Osteocyte (in vitro differentiated cells): ENCODE measurements around the gene PTPRN2. TPM values are rescaled to one million over a fixed set of nuclear protein-coding genes. Genes with fewer than 3 reads are reported as not detected.

ENCODE experiments used
- DNase-seq: peaks from one replicate; pipeline ENCODE4 v3.0.0; 2021; ENCODE audit warnings: mixed read lengths; ENCODE audit not compliant: unreplicated experiment; ENCODE audit errors: extremely low spot score
- H3K27ac Mint-ChIP-seq: one replicate; pipeline ENCODE4 v1.8.0; 2021; ENCODE audit warnings: mild to moderate bottlenecking, mixed read lengths; ENCODE audit not compliant: unreplicated experiment
- H3K27me3 Mint-ChIP-seq: one replicate; pipeline ENCODE4 v1.8.0; 2021; ENCODE audit warnings: mixed read lengths; ENCODE audit not compliant: unreplicated experiment
- H3K36me3 Mint-ChIP-seq: one replicate; pipeline ENCODE4 v1.8.0; 2021; ENCODE audit warnings: mixed read lengths; ENCODE audit not compliant: unreplicated experiment
- H3K4me1 Mint-ChIP-seq: one replicate; pipeline ENCODE4 v1.8.0; 2021; ENCODE audit warnings: mixed read lengths; ENCODE audit not compliant: unreplicated experiment
- H3K4me3 Mint-ChIP-seq: one replicate; pipeline ENCODE4 v1.8.0; 2021; ENCODE audit warnings: mild to moderate bottlenecking, moderate library complexity, mixed read lengths; ENCODE audit not compliant: unreplicated experiment
- H3K9me3 Mint-ChIP-seq: one replicate; pipeline ENCODE4 v1.8.0; 2021; ENCODE audit warnings: mixed read lengths; ENCODE audit not compliant: unreplicated experiment
- total RNA-seq: library from RNA; stranded (reverse); gene quantifications from 2 replicates; pipeline ENCODE4 v1.2.1, GENCODE V29; 2021
- TF ChIP-seq, protein P1 (sequence below): fragments of 200-600 bp; sonication (generic); IDR thresholded peaks from 2 replicates; pipeline ENCODE4 v1.5.0; 2021; ENCODE audit warnings: antibody characterized with exemption, mild to moderate bottlenecking, moderate library complexity

The PTPRN2 gene
- total RNA-seq, 1 donor from 2014 or later = 0.59 TPM

DNA sequence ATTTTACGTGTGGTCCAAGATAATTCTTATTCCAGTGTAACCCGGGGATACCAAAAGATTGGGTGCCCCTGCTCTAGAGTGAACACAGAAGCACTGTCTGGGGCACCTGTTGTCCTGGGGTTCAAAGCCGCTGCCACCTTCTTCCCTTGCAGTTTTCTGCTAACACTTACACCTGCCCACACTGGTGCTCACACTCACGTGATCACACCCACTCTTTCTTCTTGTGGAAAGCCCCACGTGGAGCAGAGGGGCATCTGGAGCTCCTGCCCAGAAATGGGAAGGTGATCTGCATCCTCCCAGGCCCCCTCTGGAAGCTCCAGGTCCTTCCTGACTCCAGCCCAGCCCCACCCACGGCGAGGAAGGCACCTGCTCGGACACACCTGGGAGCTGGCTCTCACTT lies 42.9 kb downstream of the PTPRN2 start:
- Mint-ChIP-seq H3K27me3 (no peaks in the 10 kb centered on the region), H3K4me3 (no peak overlapping the region), H3K4me1 (no peaks in the 10 kb centered on the region), H3K27ac (no peak overlapping the region), H3K9me3 (peaks cover 9% of the 10 kb centered on the region), H3K36me3 (no peaks in the 10 kb centered on the region)
- TF ChIP-seq, protein P1, sequence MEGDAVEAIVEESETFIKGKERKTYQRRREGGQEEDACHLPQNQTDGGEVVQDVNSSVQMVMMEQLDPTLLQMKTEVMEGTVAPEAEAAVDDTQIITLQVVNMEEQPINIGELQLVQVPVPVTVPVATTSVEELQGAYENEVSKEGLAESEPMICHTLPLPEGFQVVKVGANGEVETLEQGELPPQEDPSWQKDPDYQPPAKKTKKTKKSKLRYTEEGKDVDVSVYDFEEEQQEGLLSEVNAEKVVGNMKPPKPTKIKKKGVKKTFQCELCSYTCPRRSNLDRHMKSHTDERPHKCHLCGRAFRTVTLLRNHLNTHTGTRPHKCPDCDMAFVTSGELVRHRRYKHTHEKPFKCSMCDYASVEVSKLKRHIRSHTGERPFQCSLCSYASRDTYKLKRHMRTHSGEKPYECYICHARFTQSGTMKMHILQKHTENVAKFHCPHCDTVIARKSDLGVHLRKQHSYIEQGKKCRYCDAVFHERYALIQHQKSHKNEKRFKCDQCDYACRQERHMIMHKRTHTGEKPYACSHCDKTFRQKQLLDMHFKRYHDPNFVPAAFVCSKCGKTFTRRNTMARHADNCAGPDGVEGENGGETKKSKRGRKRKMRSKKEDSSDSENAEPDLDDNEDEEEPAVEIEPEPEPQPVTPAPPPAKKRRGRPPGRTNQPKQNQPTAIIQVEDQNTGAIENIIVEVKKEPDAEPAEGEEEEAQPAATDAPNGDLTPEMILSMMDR = no peak
- no peak for DNase-seq

DNA sequence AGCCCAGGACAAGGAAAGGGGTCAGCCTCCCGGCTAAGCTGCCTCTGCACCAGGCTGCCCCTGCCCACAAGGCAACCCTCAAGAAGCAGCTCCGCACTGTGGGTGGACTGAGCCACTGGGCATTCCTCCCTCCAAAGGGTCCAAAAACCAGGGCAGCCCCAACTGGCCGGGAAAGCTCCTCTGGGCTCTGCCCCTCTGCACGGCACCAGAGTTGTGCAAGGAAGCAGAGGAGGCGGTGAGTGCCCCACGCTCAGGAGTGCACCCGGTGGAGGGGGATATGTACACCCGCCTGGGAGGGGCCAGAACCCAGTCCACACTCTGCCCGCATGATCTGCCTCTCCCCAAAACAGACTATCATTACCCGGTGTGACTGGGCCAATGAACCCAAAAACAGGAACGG lies 43.8 kb downstream of the PTPRN2 start:
- Mint-ChIP-seq H3K27ac (no peak overlapping the region), H3K36me3 (no peaks in the 10 kb centered on the region), H3K4me3 (no peak overlapping the region), H3K4me1 (no peaks in the 10 kb centered on the region), H3K9me3 (peaks cover 9% of the 10 kb centered on the region), H3K27me3 (no peaks in the 10 kb centered on the region)
- TF ChIP-seq, protein P1 = no peak
- DNase-seq = no peak

DNA sequence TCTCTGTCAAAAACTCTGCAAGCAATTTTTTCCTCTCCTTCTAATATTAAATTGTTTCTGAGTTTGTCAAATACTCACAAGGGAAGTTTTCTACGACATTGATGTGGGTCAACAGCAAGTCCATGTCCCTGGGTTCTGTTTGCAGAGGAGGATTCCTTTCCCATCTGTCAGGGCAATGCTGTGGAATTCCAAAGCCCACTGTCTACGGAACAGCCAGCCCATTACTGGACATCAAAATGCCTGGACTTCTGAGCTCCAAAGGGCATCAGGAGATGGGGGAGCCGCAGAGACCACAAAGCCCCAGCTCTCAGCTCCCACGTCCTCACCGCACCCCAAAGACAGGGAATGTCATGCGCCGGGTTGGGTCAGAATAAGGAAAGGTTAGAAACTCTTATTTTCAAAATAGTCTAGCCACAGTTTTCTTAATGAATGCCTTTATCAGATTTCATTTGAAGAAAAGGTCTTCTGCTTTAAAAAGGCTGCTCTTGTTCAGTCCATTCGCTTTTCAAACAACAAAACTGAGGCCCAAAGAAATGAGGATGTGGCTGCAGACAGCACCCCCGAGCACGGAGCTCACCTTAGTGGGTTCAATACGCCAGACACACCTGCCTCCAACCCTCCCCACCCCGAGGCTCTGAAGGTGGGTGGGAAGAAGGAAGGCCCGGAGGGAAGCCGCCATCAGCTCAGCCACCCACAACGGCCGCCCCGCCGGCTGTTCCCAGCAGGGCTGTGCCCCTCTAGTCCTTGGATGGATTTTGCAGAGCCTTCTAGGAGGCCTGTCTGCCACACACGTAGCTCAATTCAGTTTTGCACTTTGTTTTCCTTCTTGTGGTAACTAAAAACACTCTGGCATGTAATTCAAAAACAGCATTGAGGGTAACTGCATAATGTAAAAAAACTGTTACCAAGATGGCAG lies 44.7 kb downstream of the PTPRN2 start:
- Mint-ChIP-seq H3K9me3 (peaks cover 4% of the 10 kb centered on the region), H3K27ac (no peak overlapping the region), H3K4me1 (no peaks in the 10 kb centered on the region), H3K36me3 (no peaks in the 10 kb centered on the region), H3K27me3 (no peaks in the 10 kb centered on the region), H3K4me3 (no peak overlapping the region)
- TF ChIP-seq, protein P1 = no peak
- DNase-seq = no peak

DNA sequence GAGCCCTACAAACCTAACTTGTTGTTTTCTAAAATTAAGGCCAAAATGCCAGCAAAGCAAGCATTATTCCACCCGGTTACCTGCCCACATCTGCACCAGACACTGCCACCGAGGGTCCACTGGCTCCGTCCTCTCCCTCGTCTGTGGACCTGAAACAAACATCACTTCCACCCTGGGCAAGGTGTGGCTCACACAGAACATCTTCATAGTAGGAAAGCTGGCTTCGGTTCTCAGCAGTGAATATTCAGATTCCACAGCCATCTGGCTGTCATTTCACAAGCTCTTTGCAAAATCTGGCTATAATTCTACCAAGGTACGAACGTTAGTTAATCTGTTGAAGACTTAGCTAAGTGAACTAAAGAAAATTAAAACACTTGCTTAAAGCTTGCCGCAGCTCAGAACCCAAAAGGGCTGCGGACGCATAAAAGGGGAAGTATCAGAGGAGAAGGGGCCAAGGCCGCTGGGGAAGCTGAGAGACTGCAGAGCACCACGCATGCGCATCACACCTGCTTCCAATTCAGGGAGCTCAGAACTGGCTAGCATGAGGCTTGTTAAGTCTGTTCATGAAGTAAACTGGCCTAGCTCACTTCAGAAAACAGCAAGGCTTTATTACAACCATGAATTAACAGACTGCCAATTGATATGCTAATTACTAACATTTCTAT lies 46.1 kb downstream of the PTPRN2 start:
- no peak overlapping the region for H3K4me3 Mint-ChIP-seq
- H3K27me3 Mint-ChIP-seq = no peaks in the 10 kb centered on the region
- H3K4me1 Mint-ChIP-seq = no peaks in the 10 kb centered on the region

More for the DNA sequence above, 46.1 kb downstream of the PTPRN2 start:
- peaks cover 5% of the 10 kb centered on the region for H3K9me3 Mint-ChIP-seq
- no peaks in the 10 kb centered on the region for H3K36me3 Mint-ChIP-seq
- no peak overlapping the region for H3K27ac Mint-ChIP-seq
- DNase-seq = no peak
- TF ChIP-seq, protein P1 = no peak
